Activated T-helper 17 cell treated with anti-CD3 and anti-CD28 coated beads, Interleukin-2, amount 50 U/mL, for 72 hours (primary cell): ENCODE results near the gene RAB18. TPM values are rescaled to one million over a fixed set of nuclear protein-coding genes. Genes with fewer than 3 reads are reported as not detected.

Experiments
- total RNA-seq, 2 donors: library from RNA; stranded (reverse); gene quantifications; one replicate each; pipeline ENCODE4 v1.2.3, GENCODE V29; 2022

The RAB18 gene
- total RNA-seq, 2 donors from 2014 or later = 56.6 to 78.1 TPM

Other genes starting within 250 kb of the RAB18 start
- gene MKX, start 241.5 kb downstream of the RAB18 start, total RNA-seq = under 1 TPM in 1 of 2 donors, not detected in 1; 0.11 TPM